SU-DHL-6 (cell line): ENCODE data around the gene PRKN.

Experiments used
- CTCF ChIP-seq: fragments of 200-600 bp; sonication (generic); IDR thresholded peaks from one replicate; pipeline ENCODE4 v1.5.1; 2017; ENCODE audit warnings: antibody characterized with exemption, mild to moderate bottlenecking, low read length, moderate library complexity; ENCODE audit not compliant: insufficient read depth, poor library complexity, severe bottlenecking
- EZH2phosphoT487 ChIP-seq: fragments of 200-600 bp; sonication (generic), shearing (Covaris generic); conservative IDR thresholded peaks from 2 replicates; pipeline ENCODE4 v1.6.1; 2018; ENCODE audit warnings: mild to moderate bottlenecking, antibody characterized with exemption, low read length, moderate library complexity, mixed read lengths

GRCh38 chr6:161554883-161555282 lies 1172.7 kb downstream of the PRKN start:
- TF ChIP-seq CTCF = no peak
- no peak for TF ChIP-seq EZH2phosphoT487
